GM18909 (cell line): ENCODE measurements around the gene KRTAP12-3.
"Not testable (repeated sequence)": the region's sequence is repeated elsewhere in the genome, so short reads cannot be mapped to it uniquely, and the experiment has no call there.

ENCODE experiments used
- ATAC-seq: cut with Tn5 transposase; IDR thresholded peaks from one replicate; pipeline ENCODE4 v1.9.1; 2021; ENCODE audit warnings: mild to moderate bottlenecking; ENCODE audit not compliant: unreplicated experiment, poor library complexity

KRTAP12-3 gene

GRCh38 chr21:44681861-44682579 lies 24.3 kb downstream of the KRTAP12-3 start, which contains the start of gene KRTAP12-1:
Gene KRTAP12-1 (minus strand): TSS chr21:44682163. CDS start chr21:44682123, 40 bp downstream.
- no peak for ATAC-seq

GRCh38 chr21:44682580-44683151 lies 24.9 kb downstream of the KRTAP12-3 start:
- ATAC-seq: no peak

GRCh38 chr21:44684077-44684476 lies 26.3 kb downstream of the KRTAP12-3 start:
- no peak for ATAC-seq

GRCh38 chr21:44684483-44684882 lies 26.8 kb downstream of the KRTAP12-3 start:
- no peak for ATAC-seq

- not testable (repeated sequence) for ATAC-seq
Measured at GRCh38 chr21:44685050-44685449, 27.3 kb downstream of the KRTAP12-3 start.

DNA sequence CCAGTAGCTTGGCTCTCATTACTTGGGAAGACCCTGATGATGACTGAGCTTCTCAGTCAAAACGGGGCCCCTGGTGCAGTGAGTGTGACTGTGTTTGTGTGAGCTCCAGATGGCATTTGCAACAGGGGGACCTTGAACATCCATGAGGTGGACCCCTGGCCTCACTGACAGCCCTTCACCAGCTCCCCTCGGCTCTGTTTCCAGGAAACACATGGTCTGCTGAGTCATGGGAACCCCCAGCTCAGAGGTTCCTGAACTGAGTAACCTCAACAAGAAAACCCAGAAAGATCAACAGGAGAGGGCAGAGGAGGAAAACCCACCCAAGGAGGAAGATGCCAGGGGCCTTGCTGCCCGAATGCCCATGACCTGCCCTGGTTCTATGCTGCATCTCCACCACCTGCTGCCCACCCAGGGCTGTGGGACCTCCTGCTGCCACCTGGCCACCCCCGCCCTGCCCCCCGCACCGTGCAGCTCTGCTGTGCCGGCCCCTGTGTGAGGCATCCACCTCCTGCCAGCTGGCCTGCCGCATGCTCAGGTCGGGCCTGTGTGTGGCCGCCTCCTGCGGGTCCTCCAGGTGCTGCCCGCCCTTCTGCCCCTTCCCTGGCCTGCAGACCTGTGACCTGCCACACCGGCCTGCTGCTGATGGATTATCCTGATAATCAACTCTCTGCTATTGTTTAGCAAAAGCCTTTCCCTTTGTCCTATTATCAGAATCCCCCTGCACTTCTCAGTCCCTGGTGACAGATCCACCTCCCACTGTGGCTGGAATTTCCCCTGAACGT lies 28.5 kb downstream of the KRTAP12-3 start:
- no peak for ATAC-seq

GRCh38 chr21:44686843-44687561 lies 29.3 kb downstream of the KRTAP12-3 start:
- ATAC-seq: no peak

- no peak for ATAC-seq
Measured at GRCh38 chr21:44687671-44688070, 29.9 kb downstream of the KRTAP12-3 start.

GRCh38 chr21:44689740-44690139 lies 32.0 kb downstream of the KRTAP12-3 start:
- ATAC-seq: not testable (repeated sequence)

- ATAC-seq: no peak
Measured at GRCh38 chr21:44691686-44692085, 34.0 kb downstream of the KRTAP12-3 start.

DNA sequence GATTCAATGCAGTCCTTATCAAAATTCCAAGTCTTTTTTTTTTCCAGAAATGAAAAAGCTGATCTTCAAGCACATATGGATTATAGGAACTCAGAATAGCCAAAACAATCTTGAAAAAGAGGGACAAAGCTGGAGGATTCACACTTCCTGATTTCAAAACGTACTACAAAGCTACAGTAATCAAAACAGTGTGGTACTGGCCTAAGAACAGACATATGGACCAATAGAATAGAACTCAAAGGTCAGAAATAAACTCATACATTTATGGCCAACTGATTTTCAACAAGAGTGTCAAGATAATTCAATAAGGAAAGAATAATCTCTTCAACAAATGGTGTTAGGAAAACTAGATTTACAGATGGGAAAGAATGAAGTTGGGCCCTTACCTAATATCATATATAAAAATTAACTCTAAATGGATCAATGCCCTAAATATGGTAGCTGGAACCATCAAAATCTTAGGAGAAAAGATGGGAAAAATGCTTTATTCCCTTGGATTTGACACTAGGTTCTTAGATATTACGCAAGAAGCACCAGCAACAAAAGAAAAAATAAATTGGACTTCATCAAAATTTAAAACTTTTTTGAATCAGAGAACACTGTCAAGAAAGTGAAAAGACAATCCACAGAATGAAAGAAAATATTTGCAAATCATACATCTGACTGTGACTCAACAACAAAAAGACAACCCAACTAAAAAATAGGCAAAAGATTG lies 35.2 kb downstream of the KRTAP12-3 start:
- ATAC-seq: no peak

DNA sequence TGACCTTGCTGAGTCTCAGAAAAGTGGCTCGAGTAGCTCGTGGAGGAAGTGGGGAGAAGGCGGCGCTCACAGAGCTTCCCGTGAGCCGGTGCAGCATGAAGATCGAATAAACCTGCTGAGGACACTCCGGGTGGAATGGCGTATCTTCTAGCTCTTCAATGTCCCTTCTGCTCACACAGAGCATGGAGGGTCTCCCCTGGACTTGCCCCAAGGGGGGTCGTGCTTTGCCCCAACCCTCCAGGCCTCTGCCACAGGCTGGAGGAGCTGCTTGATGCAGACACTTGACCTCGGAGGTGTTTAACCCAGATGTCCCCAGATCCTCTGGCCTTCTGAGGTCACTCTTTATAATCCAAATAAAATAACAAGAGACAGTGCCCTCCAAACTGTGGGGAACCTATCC lies 37.0 kb downstream of the KRTAP12-3 start:
- ATAC-seq: no peak

- no peak for ATAC-seq
Measured at GRCh38 chr21:44695184-44695583, 37.5 kb downstream of the KRTAP12-3 start.

DNA sequence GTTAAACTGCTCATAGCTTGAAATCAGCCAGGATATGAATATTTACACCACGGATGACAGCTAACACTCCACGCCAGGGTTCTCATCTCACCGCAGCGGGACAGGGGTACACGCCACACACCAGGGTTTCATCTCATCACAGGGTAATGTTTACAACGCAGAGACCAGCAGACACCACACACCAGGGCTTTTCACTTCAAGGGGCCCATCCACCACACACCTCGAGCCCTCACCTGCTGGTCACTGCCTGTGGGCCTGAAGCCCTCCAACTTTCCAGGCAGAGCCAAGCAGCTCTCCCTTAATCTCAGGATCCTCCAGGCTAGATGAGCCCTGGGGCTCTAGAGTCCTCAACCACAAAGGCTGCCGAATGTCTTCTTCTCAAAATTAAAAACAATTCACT lies 37.9 kb downstream of the KRTAP12-3 start:
- no peak for ATAC-seq

DNA sequence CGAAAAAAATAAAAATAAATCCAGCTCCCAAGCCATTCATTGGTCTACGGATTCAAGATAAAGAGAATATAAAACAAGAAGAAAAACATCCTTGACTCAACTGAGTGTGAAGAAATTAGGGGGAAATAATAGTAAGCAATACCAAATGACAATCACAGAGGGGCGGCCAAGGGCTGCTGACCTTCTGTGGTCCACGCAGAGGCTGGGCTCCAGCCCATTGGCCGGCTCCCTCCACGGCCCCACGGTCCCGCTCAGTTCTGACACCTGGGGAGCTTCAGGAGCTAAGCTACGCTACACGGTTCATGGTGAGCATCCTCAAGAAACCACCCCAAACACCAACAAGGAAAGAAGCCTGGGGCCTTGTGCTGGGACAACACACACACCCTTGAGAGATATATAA lies 38.8 kb downstream of the KRTAP12-3 start:
- no peak for ATAC-seq

DNA sequence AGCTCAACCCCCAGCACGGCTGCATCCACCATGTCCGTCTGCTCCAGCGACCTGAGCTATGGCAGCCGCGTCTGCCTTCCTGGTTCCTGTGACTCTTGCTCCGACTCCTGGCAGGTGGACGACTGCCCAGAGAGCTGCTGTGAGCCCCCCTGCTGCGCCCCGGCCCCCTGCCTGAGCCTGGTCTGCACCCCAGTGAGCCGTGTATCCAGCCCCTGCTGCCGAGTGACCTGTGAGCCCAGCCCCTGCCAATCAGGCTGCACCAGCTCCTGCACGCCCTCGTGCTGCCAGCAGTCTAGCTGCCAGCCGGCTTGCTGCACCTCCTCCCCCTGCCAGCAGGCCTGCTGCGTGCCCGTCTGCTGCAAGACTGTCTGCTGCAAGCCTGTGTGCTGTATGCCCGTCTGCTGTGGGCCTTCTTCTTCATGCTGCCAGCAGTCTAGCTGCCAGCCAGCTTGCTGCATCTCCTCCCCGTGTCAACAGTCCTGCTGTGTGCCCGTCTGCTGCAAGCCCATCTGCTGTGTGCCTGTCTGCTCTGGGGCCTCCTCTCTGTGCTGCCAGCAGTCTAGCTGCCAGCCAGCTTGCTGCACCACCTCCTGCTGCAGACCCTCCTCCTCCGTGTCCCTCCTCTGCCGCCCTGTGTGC lies 39.6 kb downstream of the KRTAP12-3 start, which contains the start of gene KRTAP10-12:
TSS of gene KRTAP10-12 (plus strand) at position 1 of the 639 bp plus-strand sequence. CDS start at position 31, 30 bp downstream.
- not testable (repeated sequence) for ATAC-seq

GRCh38 chr21:44697811-44698734 lies 40.3 kb downstream of the KRTAP12-3 start:
- no peak for ATAC-seq

GRCh38 chr21:44699502-44700001 lies 41.8 kb downstream of the KRTAP12-3 start:
- no peak for ATAC-seq
